GM12878 (cell line): Measurements from ENCODE around the gene SH3BGRL3.

ENCODE experiments used
- CHD4 ChIP-seq: fragments of 200-600 bp; sonication (generic); IDR thresholded peaks from 2 replicates; pipeline ENCODE4 v1.6.1; 2016; ENCODE audit warnings: mild to moderate bottlenecking
- JUND ChIP-seq: IDR thresholded peaks from 2 replicates; pipeline ENCODE4 v1.6.1; 2012; ENCODE audit warnings: low read depth, mild to moderate bottlenecking, low read length, improper control_type of control experiment, moderate library complexity
- SIN3A ChIP-seq: IDR thresholded peaks from 2 replicates; pipeline ENCODE4 v1.6.1; 2012; ENCODE audit warnings: low read depth, low read length, improper control_type of control experiment
- TF ChIP-seq, protein P1 (sequence below), 3 experiments: IDR thresholded peaks in 2 of 3; conservative IDR thresholded peaks in 1 of 3; 2 replicates each; pipeline ENCODE4 v1.5.1; 2011; ENCODE audit warnings: low read depth in 3 of 3, low read length in 3 of 3, mild to moderate bottlenecking in 3 of 3, control low read depth in 2 of 3, moderate library complexity in 2 of 3, inconsistent platforms in 1 of 3, mixed read lengths in 1 of 3; ENCODE audit not compliant: control insufficient read depth in 2 of 3, insufficient read depth in 1 of 3; ENCODE audit errors: extremely low read depth in 1 of 3

DNA sequence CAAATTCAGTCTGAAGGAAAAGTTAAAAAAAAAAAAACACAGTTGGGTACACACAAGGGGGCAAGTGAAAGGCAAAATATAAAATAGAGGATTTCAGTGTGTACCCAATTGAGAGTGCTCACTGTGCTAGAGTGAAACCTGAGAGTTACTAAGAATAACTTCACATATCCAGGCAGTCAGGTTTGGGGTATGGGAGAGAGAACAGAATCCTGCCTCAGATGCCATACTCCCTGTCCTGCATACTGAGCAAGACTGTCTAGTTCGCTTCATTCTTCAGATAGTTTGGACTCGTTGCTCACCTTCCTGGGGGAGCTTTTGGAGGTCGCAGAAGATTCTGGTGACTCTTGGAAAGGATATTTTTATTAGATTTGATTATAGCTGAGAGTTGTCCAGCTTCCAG is 25.5 kb upstream of the SH3BGRL3 start:
- TF ChIP-seq SIN3A (no peak), CHD4 (no peak), JUND (no peak)
- TF ChIP-seq, protein P1, sequence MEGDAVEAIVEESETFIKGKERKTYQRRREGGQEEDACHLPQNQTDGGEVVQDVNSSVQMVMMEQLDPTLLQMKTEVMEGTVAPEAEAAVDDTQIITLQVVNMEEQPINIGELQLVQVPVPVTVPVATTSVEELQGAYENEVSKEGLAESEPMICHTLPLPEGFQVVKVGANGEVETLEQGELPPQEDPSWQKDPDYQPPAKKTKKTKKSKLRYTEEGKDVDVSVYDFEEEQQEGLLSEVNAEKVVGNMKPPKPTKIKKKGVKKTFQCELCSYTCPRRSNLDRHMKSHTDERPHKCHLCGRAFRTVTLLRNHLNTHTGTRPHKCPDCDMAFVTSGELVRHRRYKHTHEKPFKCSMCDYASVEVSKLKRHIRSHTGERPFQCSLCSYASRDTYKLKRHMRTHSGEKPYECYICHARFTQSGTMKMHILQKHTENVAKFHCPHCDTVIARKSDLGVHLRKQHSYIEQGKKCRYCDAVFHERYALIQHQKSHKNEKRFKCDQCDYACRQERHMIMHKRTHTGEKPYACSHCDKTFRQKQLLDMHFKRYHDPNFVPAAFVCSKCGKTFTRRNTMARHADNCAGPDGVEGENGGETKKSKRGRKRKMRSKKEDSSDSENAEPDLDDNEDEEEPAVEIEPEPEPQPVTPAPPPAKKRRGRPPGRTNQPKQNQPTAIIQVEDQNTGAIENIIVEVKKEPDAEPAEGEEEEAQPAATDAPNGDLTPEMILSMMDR (IDR thresholded peaks at IDR 0.05 in 2 of 3, conservative IDR thresholded peaks at IDR 0.05 in 1 of 3; ENCODE audit: control insufficient read depth in 2 of 3, extremely low read depth in 1 of 3, insufficient read depth in 1 of 3, low read depth in 3 of 3, low read length in 3 of 3), result no peak
